SK-N-SH (cell line): ENCODE results near the gene BICC1. TPM values are rescaled to one million over a fixed set of nuclear protein-coding genes. Genes with fewer than 3 reads are reported as not detected.

Experiments
- CTCF ChIA-PET: fragments of 300-600, 350-600 bp; formaldehyde crosslinking; extraction: SDS; loops from one replicate; lab custom pipeline; 2021; lab: Yijun Ruan, JAX
- POLR2A ChIA-PET: fragments of 350-600 bp; sonication (Branson Sonifier 250); formaldehyde crosslinking; extraction: SDS; loops from one replicate; lab custom pipeline; 2020; ENCODE audit warnings: antibody characterized with exemption, inconsistent platforms; lab: Yijun Ruan, JAX
- DNase-seq: peaks from one replicate; pipeline ENCODE4 v3.0.0; 2012
- H2AFZ ChIP-seq: fragments of 200-600 bp; sonication (generic); 2 replicates; pipeline ENCODE4 v1.8.1; 2016; ENCODE audit warnings: antibody characterized with exemption, mild to moderate bottlenecking, low read depth
- H3F3A ChIP-seq: fragments of 200-600 bp; sonication (generic); replicated peaks from 2 replicates; pipeline ENCODE3; 2016; ENCODE audit warnings: antibody characterized with exemption, mild to moderate bottlenecking; ENCODE audit not compliant: insufficient read depth
- H3K27ac ChIP-seq, 2 experiments: fragments of 200-500 bp in 1 of 2; fragments of 200-600 bp in 1 of 2; sonication (Bioruptor generic) in 1 of 2; sonication (generic), shearing (Covaris generic) in 1 of 2; 2 replicates each; pipeline versions ENCODE4 v1.5.1 to v1.6.1; 2014 to 2016; ENCODE audit warnings: low read depth in 2 of 2, inconsistent platforms in 1 of 2, low read length in 1 of 2, mild to moderate bottlenecking in 1 of 2, mixed read lengths in 1 of 2
- H3K27me3 ChIP-seq: fragments of 200-600 bp; sonication (generic), shearing (Covaris generic); 2 replicates; pipeline ENCODE4 v1.6.1; 2016; ENCODE audit warnings: mixed run types; ENCODE audit not compliant: insufficient read depth
- H3K36me3 ChIP-seq, 2 experiments: fragments of 200-500 bp in 1 of 2; fragments of 200-600 bp in 1 of 2; sonication (Bioruptor generic) in 1 of 2; sonication (generic) in 1 of 2; replicated peaks in 1 of 2; 2 replicates each; pipeline versions ENCODE3 to v1.5.1; 2014 to 2016; ENCODE audit warnings: low read length in 1 of 2, mild to moderate bottlenecking in 1 of 2; ENCODE audit not compliant: insufficient read depth in 2 of 2, control insufficient read depth in 1 of 2
- H3K4me1 ChIP-seq, 2 experiments: fragments of 200-500 bp in 1 of 2; fragments of 200-600 bp in 1 of 2; sonication (Bioruptor generic) in 1 of 2; sonication (generic), shearing (Covaris generic) in 1 of 2; 2 replicates each; pipeline versions ENCODE4 v1.5.1 to v1.6.1; 2014 to 2016; ENCODE audit warnings: low read depth in 1 of 2, low read length in 1 of 2, mixed run types in 1 of 2; ENCODE audit not compliant: insufficient read depth in 2 of 2, control insufficient read depth in 1 of 2
- H3K4me2 ChIP-seq: fragments of 200-600 bp; sonication (generic), shearing (Covaris generic); 2 replicates; pipeline ENCODE4 v1.6.1; 2017; ENCODE audit warnings: mixed run types
- H3K4me3 ChIP-seq, 2 experiments: fragments of 200-500 bp in 1 of 2; fragments of 200-600 bp in 1 of 2; sonication (Bioruptor generic) in 1 of 2; sonication (generic), shearing (Covaris generic) in 1 of 2; 2 replicates each; pipeline versions ENCODE4 v1.5.1 to v1.8.1; 2014 to 2016; ENCODE audit warnings: low read depth in 2 of 2, inconsistent platforms in 1 of 2, low read length in 1 of 2, mild to moderate bottlenecking in 1 of 2, mixed read lengths in 1 of 2, moderate library complexity in 1 of 2
- H3K79me2 ChIP-seq: fragments of 200-600 bp; sonication (generic); 2 replicates; pipeline ENCODE4 v1.8.1; 2017; ENCODE audit warnings: mild to moderate bottlenecking; ENCODE audit not compliant: insufficient read depth
- H3K9ac ChIP-seq: fragments of 200-600 bp; sonication (generic); 2 replicates; pipeline ENCODE4 v1.6.1; 2017; ENCODE audit warnings: mixed run types
- H3K9me2 ChIP-seq: fragments of 200-600 bp; sonication (generic); 2 replicates; pipeline ENCODE4 v1.6.1; 2017; ENCODE audit warnings: mixed run types
- H3K9me3 ChIP-seq: fragments of 200-600 bp; sonication (generic); 2 replicates; pipeline ENCODE4 v1.6.1; 2017; ENCODE audit warnings: mixed run types, mild to moderate bottlenecking, moderate library complexity
- H4K20me1 ChIP-seq: fragments of 200-600 bp; sonication (generic); 2 replicates; pipeline ENCODE4 v1.6.1; 2017; ENCODE audit warnings: mild to moderate bottlenecking, mixed run types; ENCODE audit not compliant: insufficient read depth
- CTCF ChIP-seq: fragments of 200-600 bp; sonication (generic); IDR thresholded peaks from 2 replicates; pipeline ENCODE4 v1.6.1; 2017; ENCODE audit warnings: antibody characterized with exemption, mild to moderate bottlenecking, moderate library complexity
- EZH2phosphoT487 ChIP-seq: fragments of 200-600 bp; sonication (generic); IDR thresholded peaks from 2 replicates; pipeline ENCODE4 v1.6.1; 2017; ENCODE audit warnings: low read depth, mixed run types, mild to moderate bottlenecking, antibody characterized with exemption, moderate library complexity, borderline replicate concordance
- FOXJ3 ChIP-seq: sonication (generic); formaldehyde crosslinking; IDR thresholded peaks from 2 replicates; pipeline ENCODE4 v1.5.1; 2020; ENCODE audit warnings: mild to moderate bottlenecking, missing genetic modification reagents
- GABPA ChIP-seq: IDR thresholded peaks from 2 replicates; pipeline ENCODE4 v1.4.0; 2012; ENCODE audit warnings: low read depth, mild to moderate bottlenecking
- MXI1 ChIP-seq: IDR thresholded peaks from 2 replicates; pipeline ENCODE4 v1.6.1; 2012; ENCODE audit warnings: mild to moderate bottlenecking, low read depth, low read length, improper control_type of control experiment
- NFIC ChIP-seq: IDR thresholded peaks from 2 replicates; pipeline ENCODE4 v1.4.0; 2012; ENCODE audit warnings: borderline replicate concordance
- POLR2AphosphoS5 ChIP-seq: IDR thresholded peaks from 2 replicates; pipeline ENCODE4 v1.6.1; 2012; ENCODE audit warnings: low read depth, low read length
- REST ChIP-seq: IDR thresholded peaks from 2 replicates; pipeline ENCODE4 v1.6.1; 2012; ENCODE audit warnings: mild to moderate bottlenecking, low read depth, low read length, moderate library complexity
- RFX5 ChIP-seq: IDR thresholded peaks from 2 replicates; pipeline ENCODE4 v1.6.1; 2012; ENCODE audit warnings: mild to moderate bottlenecking, improper control_type of control experiment, low read length
- SMC3 ChIP-seq: IDR thresholded peaks from 2 replicates; pipeline ENCODE4 v1.6.1; 2012; ENCODE audit warnings: low read depth, low read length, improper control_type of control experiment
- TAF1 ChIP-seq: IDR thresholded peaks from 2 replicates; pipeline ENCODE4 v1.6.1; 2012; ENCODE audit warnings: low read depth, mild to moderate bottlenecking, low read length, moderate library complexity, borderline replicate concordance
- TCF12 ChIP-seq: IDR thresholded peaks from 2 replicates; pipeline ENCODE4 v1.4.0; 2012
- USF2 ChIP-seq: fragments of 150-350 bp; IDR thresholded peaks from 2 replicates; pipeline ENCODE4 v1.6.1; 2017; ENCODE audit warnings: antibody characterized with exemption, low read length, low read depth, borderline replicate concordance
- WGBS: methylation state at CpG from one replicate; pipeline ENCODE4 v1.1.6; 2017; ENCODE audit warnings: low lambda C conversion rate; 5-methylcytosine and 5-hydroxymethylcytosine counted together
- polyA plus RNA-seq, 3 experiments: library from polyadenylated mRNA; depleted of rRNA; stranded (reverse); fragments of >200 nt; gene quantifications; 2 replicates each; pipeline ENCODE4 v1.2.3, GENCODE V29; 2012

BICC1 gene
- polyA plus RNA-seq, 1 of the 3 experiments (the other 2 are of a cell fraction), result 1.5 TPM

GRCh38 chr10:58644311-58644710 lies 131.6 kb downstream of the BICC1 start:
- Histone ChIP-seq H3K27me3 (no peaks in the 10 kb centered on the region), H3K9me2 (no peaks in the 10 kb centered on the region), H3K9ac (no peak overlapping the region), H3K4me3 (no peak overlapping the region), H3K9me3 (no peaks in the 10 kb centered on the region), H3F3A (peaks cover 28% of the 10 kb centered on the region), H3K79me2 (no peaks in the 10 kb centered on the region), H3K36me3 (no peaks in the 10 kb centered on the region), H3K27ac (peak overlapping the region in 1 of 2 experiments; percentile 86; a peak in 2 of 4 replicates), H3K4me1 (peaks cover 32 to 63% of the 10 kb centered on the region in 2 experiments), H3K4me2 (no peak overlapping the region), H2AFZ (no peak overlapping the region), H4K20me1 (no peaks in the 10 kb centered on the region)
- CTCF ChIA-PET, result interaction anchor here (1.1 to 8.1 kb wide), 5 partner anchors 90 to 229 kb away, joined by 3 to 73 read pairs (median 4); no protein-coding TSS in a partner anchor
- 71% methylated on average over 8 of the region's 8 CpGs for WGBS
- POLR2A ChIA-PET, result no interaction called here
- TF ChIP-seq MXI1 (no peak), REST (no peak), GABPA (no peak), POLR2AphosphoS5 (no peak), USF2 (no peak), TAF1 (no peak), FOXJ3 (CRISPR knock-in tag) (no peak)
- peak; percentile 28 for DNase-seq

GRCh38 chr10:58645416-58646146 lies 132.9 kb downstream of the BICC1 start:
- Histone ChIP-seq H3F3A (peaks cover 22% of the 10 kb centered on the region), H3K79me2 (no peaks in the 10 kb centered on the region), H3K4me3 (no peak overlapping the region), H3K4me2 (no peak overlapping the region), H3K9me2 (no peaks in the 10 kb centered on the region), H3K27ac (peak overlapping the region in 1 of 2 experiments; percentile 100; a peak in 2 of 4 replicates), H2AFZ (no peak overlapping the region), H3K9ac (no peak overlapping the region), H3K4me1 (peaks cover 33 to 72% of the 10 kb centered on the region in 2 experiments), H3K27me3 (no peaks in the 10 kb centered on the region), H3K36me3 (no peaks in the 10 kb centered on the region), H3K9me3 (no peaks in the 10 kb centered on the region), H4K20me1 (no peaks in the 10 kb centered on the region)
- CTCF ChIA-PET, result interaction anchor here (1.3 to 8.1 kb wide), 2 partner anchors 115 to 230 kb away, joined by 4 to 73 read pairs; no protein-coding TSS in a partner anchor
- 88% methylated on average over 8 of the region's 8 CpGs for WGBS
- DNase-seq, result no peak
- TF ChIP-seq EZH2phosphoT487 (no peak), NFIC (peak; percentile 31; the same call in 1 of the 2 replicates), TCF12 (no peak), CTCF (no peak), SMC3 (no peak), RFX5 (peak; percentile 82)
- POLR2A ChIA-PET, result interaction anchor here (0.7 to 1.0 kb wide), 2 partner anchors 15 to 533 kb away, joined by 3 to 7 read pairs; no protein-coding TSS in a partner anchor
